SK-N-SH (cell line): ENCODE measurements around the gene TRIM62.

Source experiments
- MXI1 ChIP-seq: IDR thresholded peaks from 2 replicates; pipeline ENCODE4 v1.6.1; 2012; ENCODE audit warnings: mild to moderate bottlenecking, low read depth, low read length, improper control_type of control experiment
- TCF12 ChIP-seq: IDR thresholded peaks from 2 replicates; pipeline ENCODE4 v1.4.0; 2012
- TF ChIP-seq, protein P1 (sequence below): IDR thresholded peaks from 2 replicates; pipeline ENCODE4 v1.4.0; 2012; ENCODE audit warnings: low read depth, borderline replicate concordance
- TF ChIP-seq, protein P2 (sequence below): fragments of 200-600 bp; sonication (generic); IDR thresholded peaks from 2 replicates; pipeline ENCODE4 v1.6.1; 2017; ENCODE audit warnings: antibody characterized with exemption, mild to moderate bottlenecking, moderate library complexity

DNA sequence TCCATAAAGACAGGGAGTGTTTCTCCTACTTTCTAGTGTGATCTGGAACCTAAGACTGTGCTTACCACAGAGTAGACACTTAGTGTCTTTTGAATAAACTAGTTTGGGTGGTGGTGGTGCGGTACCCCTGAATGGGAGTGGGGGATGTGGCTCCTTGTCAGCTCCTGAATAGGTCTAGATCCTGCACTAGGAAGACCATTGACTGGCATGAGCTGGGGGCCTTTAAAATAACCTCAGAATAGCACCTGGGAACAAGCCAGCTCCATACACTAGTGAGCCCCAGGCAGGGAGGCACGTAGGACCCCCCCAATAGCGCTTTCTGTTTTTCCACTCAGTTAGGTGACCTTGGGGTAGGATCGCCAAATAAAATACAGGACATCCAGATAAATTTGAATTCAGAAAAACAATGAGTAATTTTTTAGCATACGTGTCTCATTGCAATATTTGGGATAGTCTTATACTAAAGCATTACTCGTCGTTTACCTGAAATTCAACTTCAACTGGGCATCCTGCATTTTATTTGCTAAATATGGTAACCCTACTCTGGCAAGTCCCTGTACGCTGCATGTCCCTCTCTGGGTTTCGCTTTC lies 55.3 kb downstream of the TRIM62 start:
- TF ChIP-seq, protein P1, sequence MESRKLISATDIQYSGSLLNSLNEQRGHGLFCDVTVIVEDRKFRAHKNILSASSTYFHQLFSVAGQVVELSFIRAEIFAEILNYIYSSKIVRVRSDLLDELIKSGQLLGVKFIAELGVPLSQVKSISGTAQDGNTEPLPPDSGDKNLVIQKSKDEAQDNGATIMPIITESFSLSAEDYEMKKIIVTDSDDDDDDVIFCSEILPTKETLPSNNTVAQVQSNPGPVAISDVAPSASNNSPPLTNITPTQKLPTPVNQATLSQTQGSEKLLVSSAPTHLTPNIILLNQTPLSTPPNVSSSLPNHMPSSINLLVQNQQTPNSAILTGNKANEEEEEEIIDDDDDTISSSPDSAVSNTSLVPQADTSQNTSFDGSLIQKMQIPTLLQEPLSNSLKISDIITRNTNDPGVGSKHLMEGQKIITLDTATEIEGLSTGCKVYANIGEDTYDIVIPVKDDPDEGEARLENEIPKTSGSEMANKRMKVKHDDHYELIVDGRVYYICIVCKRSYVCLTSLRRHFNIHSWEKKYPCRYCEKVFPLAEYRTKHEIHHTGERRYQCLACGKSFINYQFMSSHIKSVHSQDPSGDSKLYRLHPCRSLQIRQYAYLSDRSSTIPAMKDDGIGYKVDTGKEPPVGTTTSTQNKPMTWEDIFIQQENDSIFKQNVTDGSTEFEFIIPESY = no peak
- no peak for TF ChIP-seq MXI1
- TF ChIP-seq TCF12 = no peak
- TF ChIP-seq, protein P2, sequence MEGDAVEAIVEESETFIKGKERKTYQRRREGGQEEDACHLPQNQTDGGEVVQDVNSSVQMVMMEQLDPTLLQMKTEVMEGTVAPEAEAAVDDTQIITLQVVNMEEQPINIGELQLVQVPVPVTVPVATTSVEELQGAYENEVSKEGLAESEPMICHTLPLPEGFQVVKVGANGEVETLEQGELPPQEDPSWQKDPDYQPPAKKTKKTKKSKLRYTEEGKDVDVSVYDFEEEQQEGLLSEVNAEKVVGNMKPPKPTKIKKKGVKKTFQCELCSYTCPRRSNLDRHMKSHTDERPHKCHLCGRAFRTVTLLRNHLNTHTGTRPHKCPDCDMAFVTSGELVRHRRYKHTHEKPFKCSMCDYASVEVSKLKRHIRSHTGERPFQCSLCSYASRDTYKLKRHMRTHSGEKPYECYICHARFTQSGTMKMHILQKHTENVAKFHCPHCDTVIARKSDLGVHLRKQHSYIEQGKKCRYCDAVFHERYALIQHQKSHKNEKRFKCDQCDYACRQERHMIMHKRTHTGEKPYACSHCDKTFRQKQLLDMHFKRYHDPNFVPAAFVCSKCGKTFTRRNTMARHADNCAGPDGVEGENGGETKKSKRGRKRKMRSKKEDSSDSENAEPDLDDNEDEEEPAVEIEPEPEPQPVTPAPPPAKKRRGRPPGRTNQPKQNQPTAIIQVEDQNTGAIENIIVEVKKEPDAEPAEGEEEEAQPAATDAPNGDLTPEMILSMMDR = no peak
